Activated CD4-positive, alpha-beta T cell treated with anti-CD3 and anti-CD28 coated beads, Interleukin-10, Interleukin-2, amounts not matched to agents 100 ng/mL and 50 ng/mL, durations not matched to agents 16 hours and 8 hours (primary cell): ENCODE measurements around the gene ENTR1.

Experiments
- DNase-seq: peaks from one replicate; pipeline ENCODE4 v3.0.0-alpha.2; 2020

The ENTR1 gene

DNA sequence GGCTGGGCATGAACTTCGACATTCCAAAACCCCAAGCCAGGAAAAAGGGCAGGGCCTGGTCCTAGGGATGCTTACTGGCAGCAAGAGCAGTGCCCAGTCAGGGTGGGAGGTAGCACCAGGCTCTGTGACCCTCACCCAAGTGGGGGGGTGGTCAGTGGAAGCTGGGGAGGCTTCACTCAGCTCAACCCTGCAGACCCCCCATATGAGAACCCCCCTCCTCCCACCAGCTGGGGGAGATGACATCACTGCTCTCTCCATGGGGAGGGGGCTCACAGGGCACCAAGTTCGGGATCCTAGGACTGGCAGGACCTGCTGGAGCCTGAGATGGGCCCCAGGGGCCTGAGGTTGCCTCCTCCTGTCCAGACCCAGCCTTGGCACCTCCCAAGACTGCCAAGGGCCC, 51.5 kb downstream of the ENTR1 start:
- no peak for DNase-seq

DNA sequence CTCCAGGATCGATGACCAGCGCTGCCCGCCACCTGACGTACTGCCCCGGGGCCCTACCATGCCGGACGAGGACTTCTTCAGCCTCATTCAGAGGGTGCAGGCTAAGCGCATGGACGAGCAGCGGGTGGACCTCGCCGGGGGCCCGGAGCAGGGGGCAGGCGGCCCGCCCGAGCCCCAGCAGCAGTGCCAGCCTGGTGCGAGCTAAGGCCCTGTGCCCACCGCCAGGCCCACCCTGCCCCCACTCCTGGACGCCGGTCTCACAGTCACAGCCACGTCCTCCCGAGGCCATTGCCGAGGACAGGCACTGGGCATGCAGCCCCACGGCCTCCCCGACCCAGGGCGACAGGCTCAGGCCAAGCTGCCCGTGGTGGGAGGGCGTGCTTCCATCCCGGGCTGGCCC, 52.4 kb downstream of the ENTR1 start:
- no peak for DNase-seq

DNA sequence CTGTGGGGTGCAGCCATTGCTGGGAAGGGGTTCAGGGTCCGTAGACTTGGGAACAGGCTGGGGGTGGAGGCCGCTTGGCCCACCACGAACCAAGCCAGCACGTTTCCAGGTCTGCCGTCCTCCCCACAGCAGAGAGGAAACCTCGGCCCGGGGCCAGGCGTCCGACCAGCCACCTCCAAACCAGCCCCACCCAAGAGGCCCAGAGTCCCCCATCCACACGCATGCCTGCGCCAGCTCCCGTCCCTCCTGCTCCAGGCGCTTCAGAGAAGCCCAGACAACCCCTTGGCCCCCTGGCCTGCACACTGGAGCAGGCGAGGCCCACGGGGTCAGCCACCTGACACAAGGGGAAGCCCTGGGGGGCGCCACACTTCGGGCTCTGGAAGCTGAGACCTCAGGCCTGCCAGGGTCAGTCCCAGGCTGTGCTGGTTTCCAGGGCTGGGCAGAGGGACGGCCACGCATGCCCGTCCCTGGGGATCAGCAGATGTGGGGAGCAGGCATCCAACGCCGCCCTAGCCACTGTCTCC, 53.1 kb downstream of the ENTR1 start:
- no peak for DNase-seq

DNA sequence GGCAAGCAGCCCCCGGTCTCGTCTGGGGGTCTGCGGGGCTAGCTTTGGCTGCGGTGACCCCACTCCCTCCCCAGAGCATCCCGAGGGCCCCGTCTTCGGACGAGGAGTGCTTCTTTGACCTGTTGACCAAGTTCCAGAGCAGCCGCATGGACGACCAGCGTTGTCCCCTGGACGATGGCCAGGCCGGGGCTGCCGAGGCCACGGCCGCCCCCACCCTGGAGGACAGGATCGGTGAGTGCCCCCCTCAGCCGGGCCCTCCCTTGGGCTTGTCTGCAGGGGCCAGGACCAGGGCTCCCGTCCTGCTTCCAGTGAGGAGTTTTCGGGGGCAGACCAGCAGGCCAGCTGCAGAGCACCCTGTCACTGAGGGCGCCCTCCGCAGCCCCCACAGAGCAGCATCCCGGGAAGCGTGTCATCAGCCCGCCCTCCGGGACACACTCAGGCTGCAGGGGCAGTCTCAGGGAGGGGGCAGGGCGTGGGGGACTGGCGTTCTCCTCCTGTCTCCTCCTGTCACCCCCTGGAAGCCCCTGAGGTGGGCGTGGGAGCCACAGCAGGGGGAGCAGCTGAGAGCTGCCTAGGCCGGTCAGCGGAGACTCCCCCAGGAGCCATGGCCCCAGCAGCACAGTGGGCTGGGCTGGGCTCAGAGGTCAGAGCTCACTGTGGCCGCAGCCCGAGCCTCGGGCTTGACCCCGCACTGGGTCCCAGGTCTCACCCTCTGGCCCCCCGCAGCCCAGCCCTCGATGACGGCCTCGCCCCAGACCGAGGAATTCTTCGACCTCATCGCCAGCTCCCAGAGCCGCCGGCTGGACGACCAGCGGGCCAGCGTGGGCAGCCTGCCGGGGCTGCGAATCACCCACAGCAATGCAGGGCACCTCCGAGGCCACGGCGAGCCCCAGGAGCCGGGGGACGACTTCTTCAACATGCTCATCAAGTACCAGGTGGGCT, 54.5 kb downstream of the ENTR1 start:
- DNase-seq, result no peak

DNA sequence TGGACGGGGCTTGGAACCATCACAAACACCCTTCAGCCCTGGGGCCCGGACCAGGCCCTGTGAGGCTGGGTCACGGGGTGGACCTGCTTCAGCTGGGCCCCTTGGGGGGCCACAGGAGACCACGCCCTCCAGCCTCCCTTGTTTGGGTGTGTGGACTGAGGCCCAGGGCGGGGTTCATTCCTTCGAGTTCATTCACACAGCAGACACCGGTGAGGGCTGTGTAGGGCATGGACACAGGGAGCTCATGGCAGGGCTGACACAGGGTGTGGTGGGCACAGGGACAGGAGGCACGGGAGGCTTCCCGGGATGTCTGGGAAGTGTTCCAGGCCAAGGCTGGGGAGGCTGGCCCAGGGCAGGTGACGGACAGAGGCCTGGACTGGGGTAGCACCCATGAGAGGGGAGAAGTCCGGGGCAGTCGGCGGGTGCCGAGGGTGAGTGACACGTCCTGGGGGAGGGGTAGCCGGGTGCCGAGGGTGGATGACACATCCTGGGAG, 55.8 kb downstream of the ENTR1 start:
- DNase-seq, result no peak

DNA sequence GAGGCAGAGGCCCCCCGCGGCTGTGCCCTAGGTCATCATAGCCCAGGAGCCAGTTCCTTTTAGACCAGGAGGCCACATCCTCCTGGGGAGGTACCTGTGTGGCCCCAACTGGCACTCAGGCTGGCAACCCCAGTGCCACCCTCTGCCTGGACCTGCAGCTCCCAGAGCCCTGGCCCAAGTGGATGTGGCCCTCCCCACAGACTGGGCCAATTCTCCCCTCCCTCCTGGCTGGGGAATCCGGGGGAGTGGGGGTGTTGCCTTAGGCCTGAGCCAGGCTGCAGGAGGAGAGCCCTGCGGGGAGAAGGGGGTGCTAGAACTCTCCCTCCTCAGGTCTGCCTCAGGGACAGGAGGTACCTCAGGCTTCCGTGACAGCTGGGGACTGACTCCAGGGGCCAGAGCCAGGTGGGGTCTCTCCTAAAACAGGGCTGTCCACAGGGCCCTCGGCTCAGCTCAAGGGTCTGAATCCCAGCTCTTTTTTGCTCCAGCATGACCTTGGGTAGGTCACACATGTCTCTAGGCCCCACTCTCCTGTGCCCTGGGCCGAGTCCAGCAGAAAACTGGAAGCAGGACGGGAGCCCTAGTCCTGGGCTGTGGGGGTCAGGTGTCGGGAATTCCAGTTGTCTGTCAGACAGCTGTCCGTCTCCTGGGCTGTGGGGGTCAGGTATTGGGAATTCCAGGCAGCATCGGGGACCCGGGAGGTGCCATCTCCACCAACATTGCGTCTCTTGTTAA, 56.5 kb downstream of the ENTR1 start:
- DNase-seq, result no peak

DNA sequence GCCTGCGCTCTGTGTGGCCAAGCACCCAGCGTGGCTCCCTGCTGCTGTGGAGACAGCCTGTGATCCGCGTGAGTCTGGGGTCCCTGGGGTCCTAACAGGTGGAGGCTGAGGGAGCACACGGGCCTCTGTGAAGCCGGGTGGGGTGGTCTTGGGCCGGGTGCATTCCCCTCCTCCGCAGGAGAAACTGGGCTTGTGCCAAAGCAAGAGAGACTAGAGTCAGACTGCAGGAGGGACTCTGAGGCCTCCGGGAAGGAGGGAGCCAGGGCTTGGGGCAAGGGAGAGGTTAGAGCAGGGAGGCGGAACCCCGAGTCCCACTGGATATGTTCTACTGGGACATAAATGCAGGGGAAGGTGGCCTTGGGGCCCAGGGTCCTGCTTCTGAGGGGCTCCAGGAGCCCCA, 57.3 kb downstream of the ENTR1 start:
- DNase-seq, result no peak

DNA sequence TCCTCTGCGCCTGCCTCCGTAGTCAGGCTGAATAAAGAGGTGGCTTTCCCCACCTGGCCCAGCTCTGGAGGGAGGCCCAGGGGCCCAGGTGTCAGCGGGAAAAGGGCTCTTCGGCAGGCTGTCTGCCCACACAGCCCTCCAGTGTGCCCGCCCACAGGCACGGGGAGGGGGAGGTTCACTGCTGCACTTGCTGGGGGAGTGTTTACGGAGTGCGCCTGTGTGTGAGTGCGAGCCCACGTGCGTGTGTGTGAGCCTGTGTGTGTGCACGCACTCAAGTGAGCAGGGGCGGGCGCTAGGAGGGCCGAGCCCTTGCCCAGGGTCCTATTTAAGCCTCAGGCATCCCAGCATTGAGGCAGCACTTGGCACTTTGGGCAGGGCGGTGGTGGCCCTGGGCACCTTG, 57.7 kb downstream of the ENTR1 start:
- no peak for DNase-seq
